ENCODE data around the gene GOLGA6L6. TPM values are rescaled to one million over a fixed set of nuclear protein-coding genes. Genes with fewer than 3 reads are reported as not detected.
"Not testable (repeated sequence)": the region's sequence is repeated elsewhere in the genome, so short reads cannot be mapped to it uniquely, and the experiment has no call there.

The GOLGA6L6 gene
- total and polyA plus RNA-seq, 4 donors, result 0.06 to 0.18 TPM; not detected in 2

DNA sequence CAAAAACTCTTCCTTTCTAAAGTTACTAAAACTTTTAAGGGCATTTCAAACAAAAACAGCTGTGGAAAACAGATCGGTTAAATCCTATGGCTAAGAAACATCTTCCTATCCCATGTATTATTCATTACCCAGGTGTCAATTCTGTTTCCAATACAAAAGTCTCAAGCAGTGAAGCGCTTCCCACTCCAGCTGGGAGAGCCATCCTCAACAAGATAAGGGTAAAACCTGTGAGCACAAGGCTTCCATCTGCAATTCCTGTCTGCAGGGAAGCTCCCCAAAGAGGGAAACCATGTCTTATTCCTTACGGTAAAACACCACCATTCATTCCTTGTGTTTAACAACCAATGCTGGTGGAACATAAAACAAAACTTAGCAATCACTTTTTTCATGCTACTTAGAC lies 38.8 kb downstream of the GOLGA6L6 start:
- not testable (repeated sequence) for H3K9me3 ChIP-seq (ENCODE audit: control insufficient read depth, insufficient read depth, low read length)

DNA sequence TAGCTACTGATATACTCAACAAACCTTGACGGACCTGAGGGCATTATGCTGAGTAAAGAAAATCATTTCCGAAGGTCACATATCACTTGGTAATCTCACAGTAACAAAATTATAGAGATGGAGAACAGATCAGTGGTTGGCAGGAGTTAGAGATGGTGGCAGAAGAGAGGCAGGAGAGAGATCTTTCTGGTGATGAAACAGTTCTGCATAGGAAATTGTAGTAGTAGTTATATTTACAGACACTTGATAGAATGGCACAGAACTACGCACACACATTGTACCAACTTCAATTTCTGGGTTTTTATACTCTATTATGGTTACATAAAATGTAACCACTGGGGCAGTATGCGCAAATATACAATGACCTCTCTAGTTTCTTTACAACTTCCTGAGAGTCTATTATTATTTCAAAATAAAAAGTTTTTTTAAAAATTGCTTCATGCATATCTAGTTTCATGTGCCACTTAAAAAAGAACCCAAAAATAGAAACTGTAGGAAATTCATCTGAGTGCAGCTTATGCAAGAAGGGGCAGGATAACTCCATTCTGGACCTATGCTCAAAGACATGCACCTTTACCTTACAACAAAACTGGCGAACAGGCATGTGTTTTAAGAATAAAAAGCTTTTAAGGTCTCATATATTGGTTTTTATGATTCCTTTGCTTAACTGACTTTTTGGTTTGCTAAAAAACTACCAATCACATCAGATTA lies 39.9 kb downstream of the GOLGA6L6 start:
- H3K4me3 ChIP-seq (ENCODE audit: low read depth, low read length); H3K4me1 ChIP-seq (ENCODE audit: control insufficient read depth, insufficient read depth, low read length); DNase-seq (ENCODE audit: low read depth in 4 of 6, low spot score in 6 of 6); H3K27ac ChIP-seq (ENCODE audit: low read depth, low read length); H3K36me3 ChIP-seq (ENCODE audit: control insufficient read depth, insufficient read depth, low read length); H3K9me3 ChIP-seq (ENCODE audit: control insufficient read depth, insufficient read depth, low read length); H3K27me3 ChIP-seq (ENCODE audit: control insufficient read depth, insufficient read depth, low read length): not testable (repeated sequence)
- WGBS (ENCODE audit: insufficient coverage), result no CpG with 5 or more reads among the region's 5 CpGs

More for the DNA sequence above, 38.8 kb downstream of the GOLGA6L6 start:
- H3K4me1 ChIP-seq (ENCODE audit: control insufficient read depth, insufficient read depth, low read length); DNase-seq (ENCODE audit: low read depth in 4 of 6, low spot score in 6 of 6); H3K27me3 ChIP-seq (ENCODE audit: control insufficient read depth, insufficient read depth, low read length); H3K4me3 ChIP-seq (ENCODE audit: low read depth, low read length); H3K27ac ChIP-seq (ENCODE audit: low read depth, low read length); H3K36me3 ChIP-seq (ENCODE audit: control insufficient read depth, insufficient read depth, low read length): not testable (repeated sequence)
- no CpG with 5 or more reads among the region's 3 CpGs for WGBS (ENCODE audit: insufficient coverage)

DNA sequence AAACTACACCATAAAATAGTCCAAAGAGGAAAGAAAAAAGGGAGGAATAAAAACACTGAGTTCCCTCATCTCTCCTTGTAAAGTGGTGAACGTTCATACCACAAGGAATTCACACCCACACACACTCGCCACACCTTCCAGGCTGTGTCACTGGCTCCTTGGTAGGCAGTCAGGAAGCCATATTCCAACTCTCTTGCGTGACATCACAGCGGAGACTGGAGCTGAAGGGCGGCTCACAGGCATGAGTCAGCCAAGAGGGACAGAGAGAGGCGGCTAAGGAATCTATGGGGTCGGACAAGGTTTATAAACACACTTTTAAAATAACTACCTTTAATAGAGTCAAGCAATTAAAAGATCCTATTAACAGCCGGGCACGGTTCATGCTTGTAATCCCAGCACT lies 43.8 kb downstream of the GOLGA6L6 start:
- H3K27me3 ChIP-seq (ENCODE audit: control insufficient read depth, insufficient read depth, low read length); H3K4me3 ChIP-seq (ENCODE audit: low read depth, low read length); H3K36me3 ChIP-seq (ENCODE audit: control insufficient read depth, insufficient read depth, low read length); DNase-seq (ENCODE audit: low read depth in 4 of 6, low spot score in 6 of 6); H3K27ac ChIP-seq (ENCODE audit: low read depth, low read length); H3K9me3 ChIP-seq (ENCODE audit: control insufficient read depth, insufficient read depth, low read length); H3K4me1 ChIP-seq (ENCODE audit: control insufficient read depth, insufficient read depth, low read length): not testable (repeated sequence)
- no CpG with 5 or more reads among the region's 9 CpGs for WGBS (ENCODE audit: insufficient coverage)

- not testable (repeated sequence) for DNase-seq (ENCODE audit: low read depth in 4 of 6, low spot score in 6 of 6); H3K9me3 ChIP-seq (ENCODE audit: control insufficient read depth, insufficient read depth, low read length); H3K27me3 ChIP-seq (ENCODE audit: control insufficient read depth, insufficient read depth, low read length); H3K27ac ChIP-seq (ENCODE audit: low read depth, low read length); H3K36me3 ChIP-seq (ENCODE audit: control insufficient read depth, insufficient read depth, low read length); H3K4me1 ChIP-seq (ENCODE audit: control insufficient read depth, insufficient read depth, low read length); H3K4me3 ChIP-seq (ENCODE audit: low read depth, low read length)
- no CpG with 5 or more reads among the region's 5 CpGs for WGBS (ENCODE audit: insufficient coverage)
These were observed 48.6 kb downstream of the GOLGA6L6 start for GRCh38 chr15:20493035-20493434.

DNA sequence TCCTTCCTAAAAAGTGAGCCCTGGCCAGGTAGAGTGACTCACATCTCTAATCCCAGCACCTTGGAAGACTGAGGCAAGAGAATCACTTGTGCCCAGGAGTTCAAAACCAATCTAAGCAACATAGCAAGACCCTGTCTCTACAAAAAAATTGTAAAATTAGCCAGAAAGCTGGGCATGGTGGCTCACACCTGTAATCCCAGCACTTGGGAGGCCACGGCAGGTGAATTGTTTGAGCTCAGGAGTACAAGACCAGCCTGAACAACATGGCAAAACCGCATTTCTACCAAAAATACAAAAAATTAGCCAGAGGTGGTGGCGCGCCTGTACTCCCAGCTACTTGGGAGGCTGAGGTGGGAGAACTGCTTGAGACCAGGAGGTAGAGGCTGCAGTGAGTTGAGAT lies 49.0 kb downstream of the GOLGA6L6 start:
- H3K36me3 ChIP-seq (ENCODE audit: control insufficient read depth, insufficient read depth, low read length); H3K27ac ChIP-seq (ENCODE audit: low read depth, low read length); H3K9me3 ChIP-seq (ENCODE audit: control insufficient read depth, insufficient read depth, low read length); H3K4me3 ChIP-seq (ENCODE audit: low read depth, low read length); DNase-seq (ENCODE audit: low read depth in 4 of 6, low spot score in 6 of 6); H3K4me1 ChIP-seq (ENCODE audit: control insufficient read depth, insufficient read depth, low read length); H3K27me3 ChIP-seq (ENCODE audit: control insufficient read depth, insufficient read depth, low read length): not testable (repeated sequence)
- no CpG with 5 or more reads among the region's 4 CpGs for WGBS (ENCODE audit: insufficient coverage)

- not testable (repeated sequence) for H3K27me3 ChIP-seq (ENCODE audit: control insufficient read depth, insufficient read depth, low read length); H3K36me3 ChIP-seq (ENCODE audit: control insufficient read depth, insufficient read depth, low read length); DNase-seq (ENCODE audit: low read depth in 4 of 6, low spot score in 6 of 6); H3K4me3 ChIP-seq (ENCODE audit: low read depth, low read length); H3K27ac ChIP-seq (ENCODE audit: low read depth, low read length); H3K9me3 ChIP-seq (ENCODE audit: control insufficient read depth, insufficient read depth, low read length); H3K4me1 ChIP-seq (ENCODE audit: control insufficient read depth, insufficient read depth, low read length)
- no CpG with 5 or more reads among the region's 4 CpGs for WGBS (ENCODE audit: insufficient coverage)
These were observed 52.3 kb downstream of the GOLGA6L6 start for GRCh38 chr15:20489320-20489719.

Small RNA genes lying within 50 kb of the gene (small RNA-seq; reads per million reads assigned to genes)
- not detected for gene RN7SL759P (ENCODE audit: low replicate concordance)
